ENCODE measurements around the gene SYTL3. TPM values are rescaled to one million over a fixed set of nuclear protein-coding genes. Genes with fewer than 3 reads are reported as not detected.

The SYTL3 gene
- polyA plus RNA-seq, 1 of the 3 experiments (the other 2 are of a cell fraction) = 2.3 TPM

DNA sequence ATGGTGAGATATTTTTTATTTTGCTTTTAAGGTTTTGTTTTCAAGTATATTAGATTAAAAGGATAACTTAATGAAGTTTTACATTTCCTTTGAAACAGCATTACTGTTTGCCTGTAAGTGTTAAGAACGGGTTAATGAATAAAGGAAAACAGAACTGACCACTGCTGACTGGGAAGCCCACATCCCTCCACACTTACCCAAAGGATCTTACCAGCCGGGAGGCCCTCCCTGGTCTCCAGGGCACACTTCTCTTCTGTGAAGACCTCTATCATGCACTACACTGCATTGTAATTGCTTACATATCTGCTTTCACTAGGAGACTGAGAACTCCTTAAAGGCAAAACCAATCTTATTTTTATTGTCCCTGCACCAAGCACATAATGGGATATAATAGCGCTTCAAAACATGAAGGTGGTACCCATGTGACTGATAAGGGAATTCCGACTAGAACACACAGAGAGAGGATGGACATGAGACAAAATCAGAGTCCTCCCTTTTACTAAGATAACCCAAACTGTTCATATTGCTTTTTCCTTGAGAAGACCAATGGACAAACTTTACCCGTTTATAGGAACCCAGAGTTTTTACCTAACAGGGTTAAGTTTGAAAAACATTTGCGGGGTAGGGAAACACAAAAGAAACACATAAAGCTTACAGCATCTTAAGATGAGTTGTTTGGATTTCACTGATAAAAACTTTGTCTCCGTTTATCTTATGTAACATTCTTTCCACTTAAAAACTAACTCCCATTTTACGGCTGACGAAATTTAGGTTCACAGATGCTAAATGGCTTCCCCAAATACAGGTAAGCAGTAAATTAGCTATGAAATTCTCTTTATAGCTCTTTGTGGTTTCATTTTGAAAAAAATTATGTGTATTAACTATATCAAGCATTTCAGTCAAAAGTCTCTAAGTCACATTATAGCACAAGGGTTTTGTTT lies 160.6 kb downstream of the SYTL3 start:
- no peak overlapping the region for H3K4me2 ChIP-seq
- DNase-seq = no peak
- peaks cover 24 to 32% of the 10 kb centered on the region in 2 experiments for H3K36me3 ChIP-seq (replicated peaks in 1 of 2; ENCODE audit: control insufficient read depth in 1 of 2, insufficient read depth in 2 of 2, low read length in 1 of 2)
- no peak overlapping the region for H2AFZ ChIP-seq (ENCODE audit: low read depth)
- H3K9me2 ChIP-seq = no peaks in the 10 kb centered on the region
- TF ChIP-seq EZH2phosphoT487 (IDR thresholded peaks at IDR 0.05; ENCODE audit: borderline replicate concordance, low read depth) = no peak
- no peak for TF ChIP-seq SIN3A (IDR thresholded peaks at IDR 0.05; ENCODE audit: borderline replicate concordance, low read depth, low read length)
- no peak for TF ChIP-seq GABPA (IDR thresholded peaks at IDR 0.05; ENCODE audit: low read depth)
- no peak for TF ChIP-seq TEAD4 (IDR thresholded peaks at IDR 0.05; ENCODE audit: borderline replicate concordance, insufficient read depth)
- no peak for TF ChIP-seq MEF2A (IDR thresholded peaks at IDR 0.05; ENCODE audit: borderline replicate concordance, low read depth)
- no peak for TF ChIP-seq YY1 (IDR thresholded peaks at IDR 0.05; ENCODE audit: low read depth)
- TF ChIP-seq, protein P1, sequence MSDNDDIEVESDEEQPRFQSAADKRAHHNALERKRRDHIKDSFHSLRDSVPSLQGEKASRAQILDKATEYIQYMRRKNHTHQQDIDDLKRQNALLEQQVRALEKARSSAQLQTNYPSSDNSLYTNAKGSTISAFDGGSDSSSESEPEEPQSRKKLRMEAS (IDR thresholded peaks at IDR 0.05; ENCODE audit: low read depth) = no peak
- TF ChIP-seq, protein P2, sequence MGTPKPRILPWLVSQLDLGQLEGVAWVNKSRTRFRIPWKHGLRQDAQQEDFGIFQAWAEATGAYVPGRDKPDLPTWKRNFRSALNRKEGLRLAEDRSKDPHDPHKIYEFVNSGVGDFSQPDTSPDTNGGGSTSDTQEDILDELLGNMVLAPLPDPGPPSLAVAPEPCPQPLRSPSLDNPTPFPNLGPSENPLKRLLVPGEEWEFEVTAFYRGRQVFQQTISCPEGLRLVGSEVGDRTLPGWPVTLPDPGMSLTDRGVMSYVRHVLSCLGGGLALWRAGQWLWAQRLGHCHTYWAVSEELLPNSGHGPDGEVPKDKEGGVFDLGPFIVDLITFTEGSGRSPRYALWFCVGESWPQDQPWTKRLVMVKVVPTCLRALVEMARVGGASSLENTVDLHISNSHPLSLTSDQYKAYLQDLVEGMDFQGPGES (IDR thresholded peaks at IDR 0.05; ENCODE audit: low read depth, low read length) = no peak
- no peak for TF ChIP-seq MXI1 (IDR thresholded peaks at IDR 0.05; ENCODE audit: low read depth, low read length)
- no peak for TF ChIP-seq RAD21 (IDR thresholded peaks at IDR 0.05; ENCODE audit: low read length)
- no peak for TF ChIP-seq NFIC (IDR thresholded peaks at IDR 0.05; ENCODE audit: borderline replicate concordance)
- TF ChIP-seq RXRA (IDR thresholded peaks at IDR 0.05; ENCODE audit: borderline replicate concordance, low read depth) = no peak
- no peak for TF ChIP-seq FOSL2 (IDR thresholded peaks at IDR 0.05; ENCODE audit: borderline replicate concordance, low read depth)
- no peak for TF ChIP-seq CHD2 (IDR thresholded peaks at IDR 0.05; ENCODE audit: low read length, partially characterized antibody)
- no peak for TF ChIP-seq RCOR1 (IDR thresholded peaks at IDR 0.05; ENCODE audit: low read length)
- TF ChIP-seq ELF1 (IDR thresholded peaks at IDR 0.05) = no peak
- H3F3A ChIP-seq (replicated peaks; ENCODE audit: insufficient read depth) = peaks cover 3% of the 10 kb centered on the region
- H3K79me2 ChIP-seq (ENCODE audit: insufficient read depth) = peaks cover 99% of the 10 kb centered on the region
- H3K9ac ChIP-seq = no peak overlapping the region
- peaks cover 15 to 16% of the 10 kb centered on the region in 2 experiments; a peak in 2 of 4 replicates for H3K4me1 ChIP-seq (ENCODE audit: control insufficient read depth in 1 of 2, insufficient read depth in 2 of 2, low read depth in 1 of 2, low read length in 1 of 2)
- H3K9me3 ChIP-seq = no peaks in the 10 kb centered on the region; the same call in 1 of the 2 replicates
- CTCF ChIA-PET = interaction anchor here (1.6 kb wide), 1 partner anchor 104 kb away, joined by 5 read pairs; no protein-coding TSS in a partner anchor
- no peaks in the 10 kb centered on the region for H3K27me3 ChIP-seq (ENCODE audit: insufficient read depth)
- no peak overlapping the region for H3K4me3 ChIP-seq (ENCODE audit: low read depth in 2 of 2, low read length in 1 of 2)
- 79% methylated on average over 9 of the region's 9 CpGs for WGBS (ENCODE audit: low lambda C conversion rate)
- H4K20me1 ChIP-seq (ENCODE audit: insufficient read depth) = peaks cover 22% of the 10 kb centered on the region
- H3K27ac ChIP-seq (ENCODE audit: low read depth in 2 of 2, low read length in 1 of 2) = no peak overlapping the region
- POLR2A ChIA-PET = no interaction called here

DNA sequence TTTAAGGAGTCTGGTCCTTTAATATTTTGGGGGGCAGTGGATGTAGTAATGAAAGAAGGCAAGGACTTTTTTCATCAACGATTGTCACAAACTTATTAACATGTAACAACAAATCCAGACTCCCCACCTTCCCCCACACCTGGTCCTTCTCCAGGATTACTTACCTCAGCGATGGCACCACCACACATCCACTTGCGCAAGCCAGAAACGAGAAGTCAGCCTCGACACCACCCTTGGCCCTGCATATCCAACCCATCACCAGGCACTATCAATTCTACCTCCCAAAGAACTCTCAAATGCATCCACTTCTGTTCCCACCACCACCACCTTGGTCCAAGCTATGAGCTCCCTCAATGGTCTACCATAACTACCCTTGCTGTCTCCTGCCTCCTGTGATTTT lies 162.8 kb downstream of the SYTL3 start:
- TF ChIP-seq YY1 (IDR thresholded peaks at IDR 0.05; ENCODE audit: low read depth) = no peak
- Histone ChIP-seq H3K9me2 (no peaks in the 10 kb centered on the region), H3K4me2 (no peak overlapping the region), H3K36me3 (replicated peaks in 1 of 2; ENCODE audit: control insufficient read depth in 1 of 2, insufficient read depth in 2 of 2, low read length in 1 of 2) (peaks cover 22 to 26% of the 10 kb centered on the region in 2 experiments), H3K9ac (no peak overlapping the region), H3K9me3 (no peaks in the 10 kb centered on the region; the same call in 1 of the 2 replicates), H3K27me3 (ENCODE audit: insufficient read depth) (no peaks in the 10 kb centered on the region), H3F3A (replicated peaks; ENCODE audit: insufficient read depth) (peaks cover 3% of the 10 kb centered on the region), H3K27ac (ENCODE audit: low read depth in 2 of 2, low read length in 1 of 2) (no peak overlapping the region), H3K4me1 (ENCODE audit: control insufficient read depth in 1 of 2, insufficient read depth in 2 of 2, low read depth in 1 of 2, low read length in 1 of 2) (peaks cover 24 to 28% of the 10 kb centered on the region in 2 experiments; a peak in 2 of 4 replicates), H3K79me2 (ENCODE audit: insufficient read depth) (peaks cover 100% of the 10 kb centered on the region), H3K4me3 (ENCODE audit: low read depth in 2 of 2, low read length in 1 of 2) (no peak overlapping the region), H4K20me1 (ENCODE audit: insufficient read depth) (peaks cover 41% of the 10 kb centered on the region), H2AFZ (ENCODE audit: low read depth) (no peak overlapping the region)
- CTCF ChIA-PET = no interaction called here
- no peak for DNase-seq
- 91% methylated on average over 5 of the region's 5 CpGs for WGBS (ENCODE audit: low lambda C conversion rate)
- POLR2A ChIA-PET = no interaction called here
